Measurements from ENCODE around the gene LDLRAP1.

The LDLRAP1 gene

DNA sequence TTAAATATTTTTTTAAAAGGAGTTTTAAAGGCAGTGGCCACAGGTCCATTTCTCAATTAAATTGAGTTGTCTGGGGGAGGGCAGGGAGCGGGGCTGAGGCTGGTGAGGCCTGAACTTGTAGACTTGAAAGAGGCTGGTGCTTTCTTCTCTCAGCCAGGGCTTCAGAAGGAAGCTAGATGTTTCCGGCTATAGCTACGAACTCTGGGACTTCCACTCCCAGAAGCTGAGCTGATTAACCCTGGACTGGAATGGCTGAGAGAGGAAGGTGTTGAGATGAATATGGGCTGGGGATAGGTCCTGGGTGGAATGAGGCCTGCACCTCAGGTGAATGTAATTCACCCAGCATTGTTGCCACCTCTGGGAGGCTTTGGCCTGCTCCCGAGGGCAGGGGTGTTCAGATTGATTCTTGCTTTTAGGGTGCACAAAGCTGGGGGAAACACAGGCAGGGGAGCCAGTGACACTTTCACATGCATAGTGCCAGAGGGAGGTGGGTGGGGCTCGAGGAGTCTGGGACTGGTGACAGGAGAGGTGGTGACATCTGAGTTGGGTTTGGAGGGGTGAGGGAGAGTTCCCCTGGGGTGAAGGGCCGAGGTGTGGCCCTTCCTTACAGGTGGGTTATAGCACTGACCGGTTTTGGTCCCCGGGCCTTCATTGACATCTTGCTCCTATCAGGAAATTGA, 18.2 kb downstream of the LDLRAP1 start:
- H3K4me2 ChIP-seq (ENCODE audit: low read depth, low read length, poor library complexity, severe bottlenecking): no peak overlapping the region
- no peak overlapping the region for H2AFZ ChIP-seq (ENCODE audit: low read depth, low read length, severe bottlenecking)
- H4K20me1 ChIP-seq (ENCODE audit: low read depth, low read length): no peaks in the 10 kb centered on the region
- H3K79me2 ChIP-seq (ENCODE audit: insufficient read depth, low read length): no peaks in the 10 kb centered on the region
- no peaks in the 10 kb centered on the region for H3F3A ChIP-seq (ENCODE audit: insufficient read depth)
- H3K9ac ChIP-seq (ENCODE audit: low read length): no peak overlapping the region
- H3K9me2 ChIP-seq (replicated peaks; ENCODE audit: insufficient read depth, low read length): no peaks in the 10 kb centered on the region
- no peak overlapping the region for H3K4me3 ChIP-seq (ENCODE audit: insufficient read depth, low read length, poor library complexity, severe bottlenecking)
- H3K27me3 ChIP-seq (ENCODE audit: low read length): no peaks in the 10 kb centered on the region
- no peaks in the 10 kb centered on the region for H3K9me3 ChIP-seq (ENCODE audit: insufficient read depth, low read length)
- no peak for TF ChIP-seq EZH2phosphoT487 (conservative IDR thresholded peaks at IDR 0.05; ENCODE audit: low read length)
- TF ChIP-seq, protein P1, sequence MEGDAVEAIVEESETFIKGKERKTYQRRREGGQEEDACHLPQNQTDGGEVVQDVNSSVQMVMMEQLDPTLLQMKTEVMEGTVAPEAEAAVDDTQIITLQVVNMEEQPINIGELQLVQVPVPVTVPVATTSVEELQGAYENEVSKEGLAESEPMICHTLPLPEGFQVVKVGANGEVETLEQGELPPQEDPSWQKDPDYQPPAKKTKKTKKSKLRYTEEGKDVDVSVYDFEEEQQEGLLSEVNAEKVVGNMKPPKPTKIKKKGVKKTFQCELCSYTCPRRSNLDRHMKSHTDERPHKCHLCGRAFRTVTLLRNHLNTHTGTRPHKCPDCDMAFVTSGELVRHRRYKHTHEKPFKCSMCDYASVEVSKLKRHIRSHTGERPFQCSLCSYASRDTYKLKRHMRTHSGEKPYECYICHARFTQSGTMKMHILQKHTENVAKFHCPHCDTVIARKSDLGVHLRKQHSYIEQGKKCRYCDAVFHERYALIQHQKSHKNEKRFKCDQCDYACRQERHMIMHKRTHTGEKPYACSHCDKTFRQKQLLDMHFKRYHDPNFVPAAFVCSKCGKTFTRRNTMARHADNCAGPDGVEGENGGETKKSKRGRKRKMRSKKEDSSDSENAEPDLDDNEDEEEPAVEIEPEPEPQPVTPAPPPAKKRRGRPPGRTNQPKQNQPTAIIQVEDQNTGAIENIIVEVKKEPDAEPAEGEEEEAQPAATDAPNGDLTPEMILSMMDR (IDR thresholded peaks at IDR 0.05; ENCODE audit: insufficient read depth, low read length, poor library complexity, severe bottlenecking): no peak
- no peak overlapping the region for H3K27ac ChIP-seq (ENCODE audit: low read depth, low read length)
- H3K36me3 ChIP-seq (ENCODE audit: low read length): no peaks in the 10 kb centered on the region

DNA sequence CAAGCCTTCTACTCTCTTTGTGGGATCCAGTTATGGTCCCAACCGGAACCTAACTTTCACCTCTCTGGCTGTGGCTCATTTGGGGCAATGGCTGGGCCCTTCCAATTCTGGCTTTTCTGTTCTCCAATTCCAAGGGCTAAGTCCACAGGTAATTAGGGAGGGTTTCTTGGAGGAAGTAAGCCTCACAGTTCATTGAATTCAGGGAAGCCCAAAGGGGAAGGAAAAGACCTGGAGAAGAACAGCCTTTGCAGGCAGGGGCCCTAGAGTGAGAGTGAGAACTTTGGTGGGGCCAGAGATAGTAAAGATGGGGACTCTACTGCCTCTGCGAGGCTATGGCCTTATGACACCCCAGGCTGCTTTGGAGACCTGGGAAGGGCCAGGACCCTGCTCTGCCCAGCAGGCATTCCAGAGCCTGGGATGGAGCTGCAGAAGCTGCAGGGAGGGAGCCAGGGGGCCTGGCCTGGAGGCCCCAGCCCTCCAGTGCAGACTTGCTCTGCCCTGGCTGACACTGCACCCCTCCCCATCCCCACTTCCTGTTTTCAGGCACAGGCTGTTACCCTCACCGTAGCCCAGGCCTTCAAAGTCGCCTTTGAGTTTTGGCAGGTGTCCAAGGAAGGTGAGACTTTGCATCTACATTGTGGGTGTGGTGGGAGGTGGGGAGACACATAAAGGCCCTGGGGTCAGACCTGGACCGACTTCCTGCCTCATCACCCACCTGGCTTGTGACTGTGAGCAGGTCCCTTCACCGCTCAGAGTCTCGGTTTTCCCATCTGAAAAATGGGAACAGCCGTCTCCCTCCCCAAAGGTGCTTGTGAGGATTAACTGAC, 18.9 kb downstream of the LDLRAP1 start:
- H3K36me3 ChIP-seq (ENCODE audit: low read length): no peaks in the 10 kb centered on the region
- no peaks in the 10 kb centered on the region for H3K27me3 ChIP-seq (ENCODE audit: low read length)
- no peak overlapping the region for H2AFZ ChIP-seq (ENCODE audit: low read depth, low read length, severe bottlenecking)
- H3F3A ChIP-seq (ENCODE audit: insufficient read depth): no peaks in the 10 kb centered on the region
- H3K9ac ChIP-seq (ENCODE audit: low read length): no peak overlapping the region
- H3K4me2 ChIP-seq (ENCODE audit: low read depth, low read length, poor library complexity, severe bottlenecking): no peak overlapping the region
- no peaks in the 10 kb centered on the region for H4K20me1 ChIP-seq (ENCODE audit: low read depth, low read length)
- TF ChIP-seq, protein P1 (IDR thresholded peaks at IDR 0.05; ENCODE audit: insufficient read depth, low read length, poor library complexity, severe bottlenecking): no peak
- TF ChIP-seq EZH2phosphoT487 (conservative IDR thresholded peaks at IDR 0.05; ENCODE audit: low read length): no peak
- no peaks in the 10 kb centered on the region for H3K9me3 ChIP-seq (ENCODE audit: insufficient read depth, low read length)
- no peak overlapping the region for H3K4me3 ChIP-seq (ENCODE audit: insufficient read depth, low read length, poor library complexity, severe bottlenecking)
- H3K79me2 ChIP-seq (ENCODE audit: insufficient read depth, low read length): no peaks in the 10 kb centered on the region
- H3K27ac ChIP-seq (ENCODE audit: low read depth, low read length): no peak overlapping the region
- no peaks in the 10 kb centered on the region for H3K9me2 ChIP-seq (replicated peaks; ENCODE audit: insufficient read depth, low read length)

DNA sequence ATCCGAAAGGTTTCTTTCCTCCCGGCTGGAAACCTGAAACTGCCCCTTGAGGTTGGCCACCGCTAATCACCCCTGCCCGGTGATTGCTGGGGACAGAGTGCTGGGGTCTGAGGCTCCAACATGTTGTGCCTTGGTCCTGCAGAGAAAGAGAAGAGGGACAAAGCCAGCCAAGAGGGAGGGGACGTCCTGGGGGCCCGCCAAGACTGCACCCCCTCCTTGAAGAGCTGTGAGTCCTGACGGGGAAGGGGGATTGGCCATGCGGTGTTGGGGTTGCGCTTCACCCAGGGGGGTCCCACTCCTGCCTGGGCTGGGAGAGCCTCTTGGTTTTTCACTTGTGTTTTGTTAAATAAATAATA, 19.5 kb downstream of the LDLRAP1 start:
- Histone ChIP-seq H3K9ac (ENCODE audit: low read length) (no peak overlapping the region), H3K4me2 (ENCODE audit: low read depth, low read length, poor library complexity, severe bottlenecking) (no peak overlapping the region), H3K9me3 (ENCODE audit: insufficient read depth, low read length) (no peaks in the 10 kb centered on the region), H4K20me1 (ENCODE audit: low read depth, low read length) (no peaks in the 10 kb centered on the region), H3K36me3 (ENCODE audit: low read length) (no peaks in the 10 kb centered on the region), H2AFZ (ENCODE audit: low read depth, low read length, severe bottlenecking) (no peak overlapping the region), H3K27ac (ENCODE audit: low read depth, low read length) (no peak overlapping the region), H3K27me3 (ENCODE audit: low read length) (no peaks in the 10 kb centered on the region), H3F3A (ENCODE audit: insufficient read depth) (no peaks in the 10 kb centered on the region), H3K4me3 (ENCODE audit: insufficient read depth, low read length, poor library complexity, severe bottlenecking) (no peak overlapping the region), H3K79me2 (ENCODE audit: insufficient read depth, low read length) (no peaks in the 10 kb centered on the region), H3K9me2 (replicated peaks; ENCODE audit: insufficient read depth, low read length) (no peaks in the 10 kb centered on the region)
- TF ChIP-seq EZH2phosphoT487 (conservative IDR thresholded peaks at IDR 0.05; ENCODE audit: low read length): no peak
- TF ChIP-seq, protein P1 (IDR thresholded peaks at IDR 0.05; ENCODE audit: insufficient read depth, low read length, poor library complexity, severe bottlenecking): no peak
